ENCODE measurements around the gene PIK3R5.

- TF ChIP-seq CTCF (IDR thresholded peaks at IDR 0.05; ENCODE audit: insufficient read depth, low read depth, low read length): no peak
- TF ChIP-seq EZH2 (IDR thresholded peaks at IDR 0.05; ENCODE audit: insufficient read depth, low read length): no peak
Measured at GRCh38 chr17:9006175-9006767, 40.8 kb upstream of the PIK3R5 start.

Data from astrocyte (in vitro differentiated cells and primary cell).